Neural progenitor cell (in vitro differentiated cells): Measurements from ENCODE around the gene LAMB1. TPM values are rescaled to one million over a fixed set of nuclear protein-coding genes. Genes with fewer than 3 reads are reported as not detected.
A peak's percentile ranks its signal among the peaks of the same experiment; 100 is the strongest.
"Not testable (repeated sequence)": the region's sequence is repeated elsewhere in the genome, so short reads cannot be mapped to it uniquely, and the experiment has no call there.

Experiments
- DNase-seq: peaks from one replicate; pipeline ENCODE4 v3.0.0-alpha.2; 2016; ENCODE audit warnings: low spot score
- H2AFZ ChIP-seq: fragments of 200-600 bp; sonication (generic); replicated peaks from 2 replicates; pipeline ENCODE4 v1.6.1; 2016; ENCODE audit warnings: antibody characterized with exemption
- H3F3A ChIP-seq: fragments of 200-600 bp; sonication (generic); 2 replicates; pipeline ENCODE4 v1.6.1; 2016; ENCODE audit warnings: antibody characterized with exemption, low read depth
- H3K27ac ChIP-seq: fragments of 200-600 bp; sonication (generic); 2 replicates; pipeline ENCODE4 v1.5.1; 2016; ENCODE audit warnings: mild to moderate bottlenecking
- H3K27me3 ChIP-seq: fragments of 200-600 bp; sonication (generic); 2 replicates; pipeline ENCODE4 v1.6.1; 2016; ENCODE audit warnings: mild to moderate bottlenecking, moderate library complexity
- H3K36me3 ChIP-seq: fragments of 200-600 bp; sonication (generic); 2 replicates; pipeline ENCODE4 v1.5.1; 2016
- H3K4me1 ChIP-seq: fragments of 200-600 bp; sonication (generic); 2 replicates; pipeline ENCODE4 v1.6.1; 2016; ENCODE audit warnings: mixed run types
- H3K4me2 ChIP-seq: fragments of 200-600 bp; sonication (generic); 2 replicates; pipeline ENCODE4 v1.6.1; 2016
- H3K4me3 ChIP-seq: fragments of 200-600 bp; sonication (generic); 2 replicates; pipeline ENCODE4 v1.5.1; 2016
- H3K79me2 ChIP-seq: fragments of 200-600 bp; sonication (generic); 2 replicates; pipeline ENCODE4 v1.6.1; 2016; ENCODE audit warnings: low read depth
- H3K9ac ChIP-seq: fragments of 200-600 bp; sonication (generic); 2 replicates; pipeline ENCODE4 v1.6.1; 2016
- H3K9me3 ChIP-seq: fragments of 200-600 bp; sonication (generic); 2 replicates; pipeline ENCODE4 v1.5.1; 2016; ENCODE audit warnings: low read depth
- H4K20me1 ChIP-seq: fragments of 200-600 bp; sonication (generic); 2 replicates; pipeline ENCODE4 v1.6.1; 2016; ENCODE audit warnings: low read depth
- H3K27ac Mint-ChIP-seq: 3 replicates; pipeline ENCODE4 v1.8.0; 2021; ENCODE audit warnings: mixed read lengths
- H3K27me3 Mint-ChIP-seq: 2 replicates; pipeline ENCODE4 v1.8.0; 2022; ENCODE audit warnings: low read depth, mild to moderate bottlenecking, inconsistent platforms, moderate library complexity, mixed read lengths; ENCODE audit not compliant: insufficient read depth
- H3K36me3 Mint-ChIP-seq: 3 replicates; pipeline ENCODE4 v1.8.0; 2021; ENCODE audit warnings: mixed read lengths
- H3K4me1 Mint-ChIP-seq: 3 replicates; pipeline ENCODE4 v1.8.0; 2021; ENCODE audit warnings: mixed read lengths
- H3K4me3 Mint-ChIP-seq: 3 replicates; pipeline ENCODE4 v1.8.0; 2021; ENCODE audit warnings: mild to moderate bottlenecking, moderate library complexity, mixed read lengths
- H3K9me3 Mint-ChIP-seq: 3 replicates; pipeline ENCODE4 v1.8.0; 2020; ENCODE audit warnings: mixed read lengths
- CTCF ChIP-seq: fragments of 200-600 bp; sonication (generic); IDR thresholded peaks from 2 replicates; pipeline ENCODE4 v1.5.1; 2017; ENCODE audit warnings: antibody characterized with exemption, mild to moderate bottlenecking
- EZH2 ChIP-seq: fragments of 200-600 bp; sonication (generic); IDR thresholded peaks from 2 replicates; pipeline ENCODE4 v1.6.1; 2017; ENCODE audit warnings: antibody characterized with exemption, mild to moderate bottlenecking, moderate library complexity
- EZH2phosphoT487 ChIP-seq: fragments of 200-600 bp; sonication (generic); IDR thresholded peaks from 2 replicates; pipeline ENCODE4 v1.6.1; 2017; ENCODE audit warnings: antibody characterized with exemption
- total RNA-seq: library from RNA; depleted of rRNA; stranded (reverse); fragments of >200 nt; gene quantifications from 2 replicates; pipeline ENCODE4 v1.2.3, GENCODE V29; 2015; ENCODE audit warnings: low replicate concordance

The LAMB1 gene
- total RNA-seq, 1 donor from 2014 or later = 87.7 TPM

- no peaks in the 10 kb centered on the region for H3K9me3 Mint-ChIP-seq
- H3K4me3 Mint-ChIP-seq = no peak overlapping the region
- Histone ChIP-seq H4K20me1 (peaks cover 38% of the 10 kb centered on the region), H3F3A (peaks cover 4% of the 10 kb centered on the region), H3K4me2 (no peak overlapping the region), H3K27ac (peak overlapping the region; percentile 30), H3K79me2 (peaks cover 61% of the 10 kb centered on the region), H3K4me3 (no peak overlapping the region), H3K9ac (no peak overlapping the region), H3K4me1 (no peaks in the 10 kb centered on the region), H3K27me3 (no peaks in the 10 kb centered on the region), H3K36me3 (peaks cover 14% of the 10 kb centered on the region), H2AFZ (no peak overlapping the region), H3K9me3 (no peaks in the 10 kb centered on the region)
- peaks cover 17% of the 10 kb centered on the region for H3K36me3 Mint-ChIP-seq
- H3K4me1 Mint-ChIP-seq = no peaks in the 10 kb centered on the region
- TF ChIP-seq EZH2phosphoT487 (no peak), EZH2 (no peak), CTCF (no peak)
- peak; percentile 13 for DNase-seq
- H3K27me3 Mint-ChIP-seq = no peaks in the 10 kb centered on the region
- no peak overlapping the region for H3K27ac Mint-ChIP-seq
Measured at GRCh38 chr7:107902381-107902780, 100.6 kb downstream of the LAMB1 start.

GRCh38 chr7:107900496-107901015 lies 102.4 kb downstream of the LAMB1 start:
- Histone ChIP-seq H3K4me2 (no peak overlapping the region), H3K9me3 (no peaks in the 10 kb centered on the region), H3K79me2 (peaks cover 80% of the 10 kb centered on the region), H3F3A (peaks cover 4% of the 10 kb centered on the region), H3K9ac (no peak overlapping the region), H3K36me3 (peaks cover 1% of the 10 kb centered on the region), H3K27me3 (no peaks in the 10 kb centered on the region), H2AFZ (no peak overlapping the region), H3K27ac (no peak overlapping the region), H3K4me3 (no peak overlapping the region), H3K4me1 (no peaks in the 10 kb centered on the region), H4K20me1 (peaks cover 50% of the 10 kb centered on the region)
- no peaks in the 10 kb centered on the region for H3K27me3 Mint-ChIP-seq
- H3K9me3 Mint-ChIP-seq = no peaks in the 10 kb centered on the region
- H3K27ac Mint-ChIP-seq = no peak overlapping the region
- no peak for TF ChIP-seq CTCF
- TF ChIP-seq EZH2 = no peak
- no peak for TF ChIP-seq EZH2phosphoT487
- no peak overlapping the region for H3K4me3 Mint-ChIP-seq
- DNase-seq = no peak
- H3K4me1 Mint-ChIP-seq = no peaks in the 10 kb centered on the region
- H3K36me3 Mint-ChIP-seq = peaks cover 16% of the 10 kb centered on the region

- no peaks in the 10 kb centered on the region for H3K9me3 ChIP-seq
- H3K36me3 ChIP-seq = no peaks in the 10 kb centered on the region
- H3K4me2 ChIP-seq = no peak overlapping the region
- H3K27ac Mint-ChIP-seq = no peak overlapping the region
- no peak overlapping the region for H2AFZ ChIP-seq
- no peaks in the 10 kb centered on the region for H3K4me1 ChIP-seq
- no peaks in the 10 kb centered on the region for H3K9me3 Mint-ChIP-seq
- H4K20me1 ChIP-seq = peaks cover 64% of the 10 kb centered on the region
- no peak overlapping the region for H3K4me3 Mint-ChIP-seq
- no peak overlapping the region for H3K9ac ChIP-seq
- peaks cover 94% of the 10 kb centered on the region for H3K79me2 ChIP-seq
- TF ChIP-seq CTCF (no peak), EZH2phosphoT487 (no peak), EZH2 (no peak)
- H3K4me1 Mint-ChIP-seq = peaks cover 2% of the 10 kb centered on the region
- no peaks in the 10 kb centered on the region for H3K27me3 ChIP-seq
- peaks cover 4% of the 10 kb centered on the region for H3F3A ChIP-seq
- DNase-seq = no peak
- peaks cover 24% of the 10 kb centered on the region for H3K36me3 Mint-ChIP-seq
- H3K27ac ChIP-seq = no peak overlapping the region
- H3K4me3 ChIP-seq = no peak overlapping the region
- no peaks in the 10 kb centered on the region for H3K27me3 Mint-ChIP-seq
Measured at GRCh38 chr7:107898997-107899594, 103.9 kb downstream of the LAMB1 start.

- peaks cover 20% of the 10 kb centered on the region for H3K36me3 Mint-ChIP-seq
- not testable (repeated sequence) for H3K9ac ChIP-seq, H3K27ac ChIP-seq, DNase-seq, H3K27ac Mint-ChIP-seq, H3K9me3 ChIP-seq, H3K36me3 ChIP-seq, H3K27me3 ChIP-seq, H2AFZ ChIP-seq, H3K27me3 Mint-ChIP-seq, H3F3A ChIP-seq, H3K9me3 Mint-ChIP-seq
- Histone ChIP-seq H3K4me2 (peak overlapping the region; percentile 90), H3K4me1 (peaks cover 15% of the 10 kb centered on the region), H3K79me2 (peaks cover 62% of the 10 kb centered on the region), H4K20me1 (peaks cover 54% of the 10 kb centered on the region), H3K4me3 (peak overlapping the region; percentile 64)
- H3K4me3 Mint-ChIP-seq = peak overlapping the region; percentile 99
- H3K4me1 Mint-ChIP-seq = peaks cover 26% of the 10 kb centered on the region
Measured at GRCh38 chr7:107892367-107892741, 110.6 kb downstream of the LAMB1 start.
